DND-41 (cell line): ENCODE data around the gene SFXN4.

Experiments
- EZH2 ChIP-seq: IDR thresholded peaks from 3 replicates; pipeline ENCODE4 v1.6.1; 2012; ENCODE audit warnings: borderline replicate concordance, low read depth, mild to moderate bottlenecking, moderate library complexity, low read length, inconsistent platforms; ENCODE audit not compliant: severe bottlenecking
- TF ChIP-seq, protein P1 (sequence below): IDR thresholded peaks from 2 replicates; pipeline ENCODE4 v1.5.1; 2012; ENCODE audit warnings: borderline replicate concordance, low read length, moderate library complexity, mild to moderate bottlenecking; ENCODE audit not compliant: poor library complexity, severe bottlenecking; ENCODE audit errors: extremely low read depth

DNA sequence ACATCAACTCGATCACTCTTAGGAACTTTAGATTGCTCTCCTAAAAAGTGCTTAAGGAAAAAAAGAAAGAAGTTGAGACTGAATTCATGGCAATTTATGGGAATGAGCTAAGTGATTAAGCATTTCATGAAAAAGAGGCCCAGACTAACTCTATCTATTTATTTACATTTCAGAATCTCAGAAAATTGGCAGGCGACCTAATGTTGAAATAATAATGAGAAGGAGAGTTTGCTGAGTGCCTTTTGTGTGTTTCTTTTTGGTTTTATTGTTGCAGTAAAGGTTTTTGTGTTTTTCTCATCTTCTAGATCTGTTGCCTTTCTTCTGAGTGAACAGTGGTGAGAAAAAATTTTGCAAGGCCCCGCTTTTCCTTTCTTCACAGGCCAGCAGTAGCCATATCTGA, 45.7 kb upstream of the SFXN4 start:
- TF ChIP-seq, protein P1, sequence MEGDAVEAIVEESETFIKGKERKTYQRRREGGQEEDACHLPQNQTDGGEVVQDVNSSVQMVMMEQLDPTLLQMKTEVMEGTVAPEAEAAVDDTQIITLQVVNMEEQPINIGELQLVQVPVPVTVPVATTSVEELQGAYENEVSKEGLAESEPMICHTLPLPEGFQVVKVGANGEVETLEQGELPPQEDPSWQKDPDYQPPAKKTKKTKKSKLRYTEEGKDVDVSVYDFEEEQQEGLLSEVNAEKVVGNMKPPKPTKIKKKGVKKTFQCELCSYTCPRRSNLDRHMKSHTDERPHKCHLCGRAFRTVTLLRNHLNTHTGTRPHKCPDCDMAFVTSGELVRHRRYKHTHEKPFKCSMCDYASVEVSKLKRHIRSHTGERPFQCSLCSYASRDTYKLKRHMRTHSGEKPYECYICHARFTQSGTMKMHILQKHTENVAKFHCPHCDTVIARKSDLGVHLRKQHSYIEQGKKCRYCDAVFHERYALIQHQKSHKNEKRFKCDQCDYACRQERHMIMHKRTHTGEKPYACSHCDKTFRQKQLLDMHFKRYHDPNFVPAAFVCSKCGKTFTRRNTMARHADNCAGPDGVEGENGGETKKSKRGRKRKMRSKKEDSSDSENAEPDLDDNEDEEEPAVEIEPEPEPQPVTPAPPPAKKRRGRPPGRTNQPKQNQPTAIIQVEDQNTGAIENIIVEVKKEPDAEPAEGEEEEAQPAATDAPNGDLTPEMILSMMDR: no peak
- no peak for TF ChIP-seq EZH2
